Gastroesophageal sphincter (tissue), 4 donors: ENCODE measurements around the gene NBEA. TPM values are rescaled to one million over a fixed set of nuclear protein-coding genes. Genes with fewer than 3 reads are reported as not detected.

Experiments
- ATAC-seq: fragments of 150-250 bp; one replicate; pipeline ENCODE4 v1.9.1; 2016; ENCODE audit warnings: mild to moderate bottlenecking, moderate library complexity
- H3K27ac ChIP-seq, 4 donors: fragments of 200-600 bp; sonication (generic) in 3 of 4; 1 replicate in 3 of 4; 2 replicates in 1 of 4; pipeline ENCODE4 v1.5.1; 2016 to 2019
- H3K27me3 ChIP-seq: fragments of 200-600 bp; sonication (generic); one replicate; pipeline ENCODE4 v1.5.1; 2019
- H3K36me3 ChIP-seq, 2 donors: fragments of 200-600 bp; sonication (generic); one replicate each; pipeline ENCODE4 v1.5.1; 2019; ENCODE audit warnings: control low read depth in 1 of 2
- H3K4me1 ChIP-seq, 3 donors: fragments of 200-600 bp; sonication (generic); 1 replicate in 2 of 3; 2 replicates in 1 of 3; pipeline ENCODE4 v1.5.1; 2016 to 2019; ENCODE audit warnings: control low read depth in 2 of 3
- H3K4me3 ChIP-seq, 2 donors: fragments of 200-600 bp; sonication (generic); one replicate each; pipeline ENCODE4 v1.5.1; 2019; ENCODE audit warnings: mild to moderate bottlenecking in 1 of 2, moderate library complexity in 1 of 2
- H3K9me3 ChIP-seq, 3 donors: fragments of 200-600 bp; sonication (generic); one replicate each; pipeline ENCODE4 v1.5.1; 2017 to 2019; ENCODE audit warnings: control low read depth in 2 of 3
- CTCF ChIP-seq, 4 experiments: fragments of 200-600 bp in 2 of 4; fragments of 450-650 bp in 2 of 4; sonication (generic) in 1 of 4; IDR thresholded peaks; one replicate each; pipeline ENCODE4 v1.5.1; 2017 to 2019; ENCODE audit warnings: antibody characterized with exemption in 4 of 4, mild to moderate bottlenecking in 2 of 4, moderate library complexity in 2 of 4
- EP300 ChIP-seq: sonication (generic); formaldehyde crosslinking; IDR thresholded peaks from one replicate; pipeline ENCODE4 v1.6.1; 2017; ENCODE audit warnings: antibody characterized with exemption, mild to moderate bottlenecking
- POLR2A ChIP-seq, 2 donors: fragments of 450-650 bp; IDR thresholded peaks; one replicate each; pipeline ENCODE4 v1.6.1; 2017; ENCODE audit warnings: antibody characterized with exemption in 2 of 2, mild to moderate bottlenecking in 2 of 2, moderate library complexity in 1 of 2
- POLR2AphosphoS5 ChIP-seq: sonication (generic); formaldehyde crosslinking; IDR thresholded peaks from one replicate; pipeline ENCODE4 v1.6.1; 2017; ENCODE audit warnings: antibody characterized with exemption
- WGBS, 2 donors: methylation state at CpG; one replicate each; pipeline ENCODE4 v1.1.5; 2018; ENCODE audit warnings: low coverage in 1 of 2; 5-methylcytosine and 5-hydroxymethylcytosine counted together
- total RNA-seq, 4 donors: library from RNA; depleted of rRNA; stranded (reverse); fragments of >200 nt; gene quantifications; one replicate each; pipeline ENCODE4 v1.1.0, GENCODE V29; 2016

The NBEA gene
- total RNA-seq, 4 donors from 2014 or later = 24.8 to 52.1 (median 35.4) TPM

DNA sequence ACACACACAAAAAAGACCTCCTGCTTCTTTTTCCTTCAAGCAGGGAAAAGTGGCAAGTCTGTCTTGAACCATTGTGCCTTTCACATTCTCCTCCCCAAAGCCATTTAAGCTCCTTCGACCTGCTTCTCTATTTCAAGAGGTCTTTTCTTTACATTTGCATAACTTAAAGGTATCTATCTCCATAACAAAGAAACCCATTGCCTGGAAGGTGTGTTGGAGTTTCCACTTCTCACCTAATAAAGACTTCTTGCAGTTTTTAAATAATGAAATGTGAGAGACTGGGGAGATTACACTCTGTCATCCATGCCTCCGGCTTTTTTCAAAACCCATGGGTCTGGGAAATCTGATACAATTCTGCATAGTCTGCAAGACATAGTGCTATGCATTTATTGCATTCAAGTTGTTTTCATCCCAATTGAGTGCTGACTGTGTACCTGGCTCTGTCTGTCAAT is 41.8 kb upstream of the NBEA start:
- 50 to 74% methylated on average over 1 to 2 of the region's 2 CpGs for WGBS, 2 donors
- H3K4me3 ChIP-seq = no peak overlapping the region
- no peak overlapping the region for H3K27ac ChIP-seq
- no peaks in the 10 kb centered on the region for H3K4me1 ChIP-seq
- TF ChIP-seq POLR2AphosphoS5 (no peak), CTCF (IDR thresholded peaks at IDR 0.05) (no peak), POLR2A (IDR thresholded peaks at IDR 0.05) (no peak), EP300 (no peak)
- H3K36me3 ChIP-seq = no peaks in the 10 kb centered on the region
- no peak for ATAC-seq
- no peaks in the 10 kb centered on the region for H3K27me3 ChIP-seq
- H3K9me3 ChIP-seq = no peaks in the 10 kb centered on the region

DNA sequence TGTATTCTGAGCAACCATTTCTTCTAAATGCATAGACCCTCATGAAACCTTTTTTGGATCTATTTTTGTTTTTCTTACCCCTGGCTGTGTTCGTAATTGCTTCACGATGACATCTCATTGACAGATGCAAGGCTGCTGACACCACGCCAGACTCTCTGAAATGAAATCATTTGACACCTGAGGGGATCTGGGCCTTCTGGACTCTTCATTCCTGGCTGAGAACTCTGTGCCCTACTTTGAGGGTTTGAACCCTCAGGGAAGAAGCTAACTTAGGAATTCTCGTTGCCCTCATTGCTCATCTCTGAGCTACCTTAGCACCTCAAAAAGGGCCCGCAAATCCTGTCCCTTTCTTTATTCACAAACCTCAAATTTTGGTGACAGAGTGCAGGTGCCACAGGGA is 40.5 kb upstream of the NBEA start:
- no peak overlapping the region for H3K4me3 ChIP-seq
- no peak for ATAC-seq
- no peak for TF ChIP-seq EP300
- TF ChIP-seq POLR2AphosphoS5 = no peak
- no peak for TF ChIP-seq POLR2A (IDR thresholded peaks at IDR 0.05)
- TF ChIP-seq CTCF (IDR thresholded peaks at IDR 0.05) = no peak
- WGBS, 2 donors = 83% methylated on average over 5 of the region's 5 CpGs; no CpG with 5 or more reads in 1 of the 2 donors
- H3K4me1 ChIP-seq = no peaks in the 10 kb centered on the region
- H3K27me3 ChIP-seq = no peaks in the 10 kb centered on the region
- H3K27ac ChIP-seq = no peak overlapping the region
- no peaks in the 10 kb centered on the region for H3K36me3 ChIP-seq
- no peaks in the 10 kb centered on the region for H3K9me3 ChIP-seq

- 67 to 76% methylated on average over 2 of the region's 2 CpGs for WGBS, 2 donors
- ATAC-seq = no peak
- Histone ChIP-seq H3K27ac (no peak overlapping the region), H3K36me3 (no peaks in the 10 kb centered on the region), H3K4me1 (no peaks in the 10 kb centered on the region), H3K9me3 (no peaks in the 10 kb centered on the region), H3K4me3 (no peak overlapping the region), H3K27me3 (no peaks in the 10 kb centered on the region)
- no peak for TF ChIP-seq POLR2A (IDR thresholded peaks at IDR 0.05)
Observed at GRCh38 chr13:34911159-34911558, 30.9 kb upstream of the NBEA start.

- no peak for ATAC-seq
- WGBS, 2 donors = 52 to 77% methylated on average over 3 to 6 of the region's 6 CpGs
- TF ChIP-seq POLR2A (IDR thresholded peaks at IDR 0.05) (no peak), CTCF (IDR thresholded peaks at IDR 0.05) (no peak)
Observed at GRCh38 chr13:34913040-34913439, 29.0 kb upstream of the NBEA start.

DNA sequence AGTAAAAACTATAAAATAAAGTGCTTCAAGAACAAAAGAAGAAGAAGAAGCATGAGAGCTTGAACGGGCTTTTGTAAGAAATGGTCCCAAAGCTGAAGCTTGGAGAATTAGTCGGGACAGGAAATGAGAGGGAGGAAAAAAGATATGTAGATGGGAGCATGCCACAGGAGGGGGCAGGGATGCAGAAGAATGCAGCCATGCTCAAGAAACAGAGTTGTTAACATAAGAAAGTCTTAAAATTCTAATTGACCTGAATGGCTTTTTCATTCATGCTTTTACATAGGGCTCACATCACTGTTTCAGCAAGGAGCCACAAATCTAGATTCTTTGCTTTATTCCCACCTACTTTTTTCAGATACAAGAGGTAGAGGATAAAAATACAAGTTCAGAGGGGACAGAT is 27.7 kb upstream of the NBEA start:
- Histone ChIP-seq H3K4me3 (no peak overlapping the region), H3K4me1 (no peaks in the 10 kb centered on the region), H3K9me3 (no peaks in the 10 kb centered on the region), H3K27me3 (no peaks in the 10 kb centered on the region), H3K36me3 (no peaks in the 10 kb centered on the region), H3K27ac (no peak overlapping the region)
- no peak for TF ChIP-seq EP300
- no peak for TF ChIP-seq POLR2A (IDR thresholded peaks at IDR 0.05)
- TF ChIP-seq CTCF (IDR thresholded peaks at IDR 0.05) = no peak
- TF ChIP-seq POLR2AphosphoS5 = no peak
- WGBS, 2 donors = 3% methylated on average over 2 of the region's 2 CpGs; no CpG with 5 or more reads in 1 of the 2 donors
- no peak for ATAC-seq

More at GRCh38 chr13:34913040-34913439, 29.0 kb upstream of the NBEA start:
- no peaks in the 10 kb centered on the region for H3K27me3 ChIP-seq
- no peak overlapping the region for H3K4me3 ChIP-seq
- H3K27ac ChIP-seq = no peak overlapping the region
- H3K36me3 ChIP-seq = no peaks in the 10 kb centered on the region
- no peaks in the 10 kb centered on the region for H3K9me3 ChIP-seq
- no peaks in the 10 kb centered on the region for H3K4me1 ChIP-seq
